Measurements from ENCODE around the gene C2CD2.

DNA sequence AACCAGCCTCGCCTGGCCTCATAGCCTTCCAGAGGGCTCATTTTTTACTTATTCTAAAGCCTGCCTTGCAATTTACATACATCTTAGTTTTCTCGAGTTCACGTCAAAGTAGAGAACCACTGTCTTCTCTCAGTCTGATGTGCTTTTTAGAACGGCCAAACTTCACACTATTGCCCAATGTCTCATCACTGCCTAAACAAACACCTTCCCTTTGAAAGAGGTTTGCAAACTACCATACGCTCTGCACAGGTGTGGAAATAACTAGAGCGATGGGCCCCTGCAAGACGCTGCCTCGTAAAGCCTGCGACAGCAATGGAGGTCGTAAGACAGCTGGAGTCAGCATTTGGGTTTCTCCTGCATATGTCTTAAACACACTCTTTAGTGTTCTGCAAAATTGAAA is 97.2 kb downstream of the C2CD2 start:
- TF ChIP-seq, protein P1, sequence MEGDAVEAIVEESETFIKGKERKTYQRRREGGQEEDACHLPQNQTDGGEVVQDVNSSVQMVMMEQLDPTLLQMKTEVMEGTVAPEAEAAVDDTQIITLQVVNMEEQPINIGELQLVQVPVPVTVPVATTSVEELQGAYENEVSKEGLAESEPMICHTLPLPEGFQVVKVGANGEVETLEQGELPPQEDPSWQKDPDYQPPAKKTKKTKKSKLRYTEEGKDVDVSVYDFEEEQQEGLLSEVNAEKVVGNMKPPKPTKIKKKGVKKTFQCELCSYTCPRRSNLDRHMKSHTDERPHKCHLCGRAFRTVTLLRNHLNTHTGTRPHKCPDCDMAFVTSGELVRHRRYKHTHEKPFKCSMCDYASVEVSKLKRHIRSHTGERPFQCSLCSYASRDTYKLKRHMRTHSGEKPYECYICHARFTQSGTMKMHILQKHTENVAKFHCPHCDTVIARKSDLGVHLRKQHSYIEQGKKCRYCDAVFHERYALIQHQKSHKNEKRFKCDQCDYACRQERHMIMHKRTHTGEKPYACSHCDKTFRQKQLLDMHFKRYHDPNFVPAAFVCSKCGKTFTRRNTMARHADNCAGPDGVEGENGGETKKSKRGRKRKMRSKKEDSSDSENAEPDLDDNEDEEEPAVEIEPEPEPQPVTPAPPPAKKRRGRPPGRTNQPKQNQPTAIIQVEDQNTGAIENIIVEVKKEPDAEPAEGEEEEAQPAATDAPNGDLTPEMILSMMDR (IDR thresholded peaks at IDR 0.05; ENCODE audit: poor library complexity), result no peak
- TF ChIP-seq EZH2 (IDR thresholded peaks at IDR 0.05; ENCODE audit: borderline replicate concordance) (no peak), EZH2phosphoT487 (IDR thresholded peaks at IDR 0.05; ENCODE audit: low read depth, severe bottlenecking, unreplicated experiment) (no peak)
